Tibial artery (tissue), 4 donors: ENCODE measurements around the gene TCP11X2.
"Not testable (repeated sequence)": the region's sequence is repeated elsewhere in the genome, so short reads cannot be mapped to it uniquely, and the experiment has no call there.

Source experiments
- DNase-seq, 2 donors: peaks; one replicate each; pipeline ENCODE4 v3.0.0-alpha.2; 2019
- H3K27ac ChIP-seq, 2 donors: fragments of 200-600 bp; sonication (generic) in 1 of 2; 1 replicate in 1 of 2; 2 replicates in 1 of 2; pipeline ENCODE4 v1.5.1; 2018 to 2019; ENCODE audit warnings: mild to moderate bottlenecking in 1 of 2
- H3K27me3 ChIP-seq, 2 donors: fragments of 200-600 bp; sonication (generic) in 1 of 2; one replicate each; pipeline versions ENCODE4 v1.5.1 to v1.6.0; 2016 to 2019
- H3K36me3 ChIP-seq, 3 donors: fragments of 200-600 bp; sonication (generic) in 2 of 3; one replicate each; pipeline ENCODE4 v1.5.1; 2016 to 2019; ENCODE audit warnings: mild to moderate bottlenecking in 2 of 3
- H3K4me1 ChIP-seq, 4 donors: fragments of 200-600 bp; sonication (generic) in 2 of 4; 1 replicate in 3 of 4; 2 replicates in 1 of 4; pipeline ENCODE4 v1.5.1; 2016 to 2019
- H3K4me3 ChIP-seq, 2 donors: fragments of 200-600 bp; sonication (generic) in 1 of 2; 1 replicate in 1 of 2; 2 replicates in 1 of 2; pipeline ENCODE4 v1.5.1; 2018 to 2019; ENCODE audit warnings: mild to moderate bottlenecking in 2 of 2
- H3K9me3 ChIP-seq, 3 donors: fragments of 200-600 bp; sonication (generic) in 1 of 3; one replicate each; pipeline ENCODE4 v1.5.1; 2016 to 2019
- intact Hi-C: fragments of 100-400 bp; cut with DNase I; formaldehyde crosslinking; loops from one replicate; pipeline ENCODE4 v1.15.0; 2023; ENCODE audit warnings: low total_unique reads

The TCP11X2 gene

GRCh38 chrX:102439908-102440307, 31.7 kb downstream of the TCP11X2 start, which contains the start of gene NXF2B:
Gene NXF2B (minus strand): TSS chrX:102440008. CDS start chrX:102380036, 59,972 bp downstream.
- DNase-seq: not testable (repeated sequence)

GRCh38 chrX:102414493-102414892, 57.1 kb downstream of the TCP11X2 start:
- DNase-seq, H3K27me3 ChIP-seq, intact Hi-C loops, H3K36me3 ChIP-seq, H3K27ac ChIP-seq, H3K4me3 ChIP-seq, H3K4me1 ChIP-seq, H3K9me3 ChIP-seq: not testable (repeated sequence)

More at GRCh38 chrX:102439908-102440307, 31.7 kb downstream of the TCP11X2 start, which contains the start of gene NXF2B:
- H3K27ac ChIP-seq, H3K4me3 ChIP-seq, intact Hi-C loops, H3K36me3 ChIP-seq, H3K27me3 ChIP-seq, H3K4me1 ChIP-seq, H3K9me3 ChIP-seq: not testable (repeated sequence)
